Suppressor macrophage (primary cell): ENCODE results near the gene HIPK1.
"Not testable (repeated sequence)": the region's sequence is repeated elsewhere in the genome, so short reads cannot be mapped to it uniquely, and the experiment has no call there.

ENCODE experiments used
- DNase-seq, 4 experiments: peaks; one replicate each; pipeline ENCODE4 v3.0.0-alpha.2; 2020 to 2022

HIPK1 gene

GRCh38 chr1:113945329-113945728, 16.2 kb downstream of the HIPK1 start:
- DNase-seq = no peak

- no peak for DNase-seq
These were observed 17.0 kb downstream of the HIPK1 start for GRCh38 chr1:113946112-113946511.

GRCh38 chr1:113946678-113947387, 17.7 kb downstream of the HIPK1 start:
- DNase-seq = no peak

GRCh38 chr1:113947388-113948107, 18.4 kb downstream of the HIPK1 start:
- DNase-seq = no peak

- DNase-seq = not testable (repeated sequence)
These were observed 19.0 kb downstream of the HIPK1 start for GRCh38 chr1:113948151-113948550.

GRCh38 chr1:113949007-113949406, 19.9 kb downstream of the HIPK1 start:
- DNase-seq = peak in 1 of 4 experiments; percentile 14

GRCh38 chr1:113950908-113951307, 21.8 kb downstream of the HIPK1 start:
- no peak for DNase-seq

- no peak for DNase-seq
These were observed 22.6 kb downstream of the HIPK1 start for GRCh38 chr1:113951719-113952118.

- DNase-seq = no peak
These were observed 28.9 kb downstream of the HIPK1 start for GRCh38 chr1:113957984-113958383.

- DNase-seq = peak in 2 of 4 experiments; percentile 12 to 30
These were observed 29.6 kb downstream of the HIPK1 start for GRCh38 chr1:113958691-113959090.

GRCh38 chr1:113963281-113963906, 34.3 kb downstream of the HIPK1 start:
- no peak for DNase-seq

GRCh38 chr1:113965703-113966412, 36.7 kb downstream of the HIPK1 start:
- no peak for DNase-seq

- no peak for DNase-seq
These were observed 43.8 kb downstream of the HIPK1 start for GRCh38 chr1:113972954-113973353.

GRCh38 chr1:113975211-113975895, 46.2 kb downstream of the HIPK1 start:
- DNase-seq = peak; percentile 48 to 79 (median 71)

- DNase-seq = peak; percentile 49 to 74 (median 64)
These were observed 47.6 kb downstream of the HIPK1 start for GRCh38 chr1:113976609-113977278.

GRCh38 chr1:113977906-113978305, 48.8 kb downstream of the HIPK1 start:
- DNase-seq = peak in 1 of 4 experiments; percentile 16

- peak; percentile 89 to 95 (median 90) for DNase-seq
These were observed 50.0 kb downstream of the HIPK1 start, which contains the start of gene OLFML3 for GRCh38 chr1:113978863-113979702. OLFML3 (plus strand) TSS chr1:113979474; CDS start chr1:113979517, 43 bp downstream.

GRCh38 chr1:113980110-113980509, 51.0 kb downstream of the HIPK1 start:
- no peak for DNase-seq

- peak; percentile 8 to 49 (median 39) for DNase-seq
These were observed 53.1 kb downstream of the HIPK1 start for GRCh38 chr1:113981962-113982931.
